HepG2 (cell line): Measurements from ENCODE around the gene PHACTR3. TPM values are rescaled to one million over a fixed set of nuclear protein-coding genes. Genes with fewer than 3 reads are reported as not detected.

Experiments used
- ATAC-seq: fragments of 200-7000 bp; cut with Tn5 transposase; 3 replicates; pipeline ENCODE4 v1.9.1; 2020; ENCODE audit warnings: mild to moderate bottlenecking, moderate library complexity
- BruUV-seq: library from RNA; stranded (reverse); fragments of 400-500 nt; replicated peaks from 2 replicates; lab custom pipeline; 2021; lab: Mats Ljungman, UMichigan
- CTCF ChIA-PET: fragments of 300-600 bp; formaldehyde crosslinking; extraction: SDS; loops from one replicate; lab custom pipeline; 2021; ENCODE audit warnings: low total read pairs, inconsistent platforms, low intra/inter-chr PET ratio; lab: Yijun Ruan, JAX
- POLR2A ChIA-PET: fragments of 350-600 bp; sonication (Branson Sonifier 250); formaldehyde crosslinking; loops from one replicate; lab custom pipeline; 2020; ENCODE audit warnings: antibody characterized with exemption, inconsistent platforms; lab: Yijun Ruan, JAX
- DNase-seq: peaks from one replicate; pipeline ENCODE4 v3.0.0-alpha.2; 2015; ENCODE audit warnings: low spot score
- FAIRE-seq: peaks from 3 replicates; lab custom pipeline; 2011; peaks lifted over from hg19 to GRCh38; lab: Jason Lieb, UNC
- H2AFZ ChIP-seq: one replicate; pipeline ENCODE4 v1.6.1; 2011; ENCODE audit warnings: low read length, inconsistent platforms
- H3K27ac ChIP-seq: fragments of 300-600 bp; 3 replicates; pipeline ENCODE4 v1.8.0; 2011; ENCODE audit warnings: mixed run types, mild to moderate bottlenecking, mixed read lengths, low read length, inconsistent platforms; ENCODE audit not compliant: insufficient read depth; ENCODE audit errors: extremely low read length
- H3K27me3 ChIP-seq, 2 experiments: fragments of 200-600 bp in 1 of 2; 2 replicates in 1 of 2; 3 replicates in 1 of 2; pipeline versions ENCODE4 v1.6.0 to v1.8.0; 2011; ENCODE audit warnings: low read length in 2 of 2, mild to moderate bottlenecking in 2 of 2, moderate library complexity in 2 of 2, inconsistent platforms in 1 of 2; ENCODE audit not compliant: insufficient read depth in 2 of 2, control insufficient read depth in 1 of 2
- H3K36me3 ChIP-seq, 2 experiments: fragments of 200-600 bp in 1 of 2; replicated peaks in 1 of 2; 2 replicates in 1 of 2; 3 replicates in 1 of 2; pipeline versions ENCODE4 v1.5.1 to v1.8.0; 2011; ENCODE audit warnings: low read length in 2 of 2, inconsistent platforms in 1 of 2; ENCODE audit not compliant: insufficient read depth in 2 of 2, control insufficient read depth in 1 of 2
- H3K4me1 ChIP-seq: 2 replicates; pipeline ENCODE4 v1.5.1; 2012; ENCODE audit warnings: low read length, inconsistent platforms; ENCODE audit not compliant: insufficient read depth
- H3K4me2 ChIP-seq: 2 replicates; pipeline ENCODE4 v1.6.0; 2011; ENCODE audit warnings: low read depth, low read length, inconsistent platforms
- H3K4me3 ChIP-seq, 3 experiments: fragments of 200-600 bp in 1 of 3; sonication (generic), shearing (Covaris generic) in 1 of 3; replicated peaks in 1 of 3; 2 replicates each; pipeline ENCODE4 v1.5.1; 2011 to 2016; ENCODE audit warnings: low read length in 3 of 3, inconsistent platforms in 2 of 3, low read depth in 2 of 3, mild to moderate bottlenecking in 2 of 3, control low read depth in 1 of 3, mixed read lengths in 1 of 3; ENCODE audit not compliant: insufficient read depth in 1 of 3
- H3K79me2 ChIP-seq: one replicate; pipeline ENCODE4 v1.6.1; 2011; ENCODE audit warnings: low read length, inconsistent platforms; ENCODE audit not compliant: insufficient read depth
- H3K9ac ChIP-seq: 2 replicates; pipeline ENCODE4 v1.6.0; 2011; ENCODE audit warnings: mild to moderate bottlenecking, low read depth, low read length, inconsistent platforms; ENCODE audit not compliant: insufficient read depth
- H3K9me3 ChIP-seq: 2 replicates; pipeline ENCODE4 v1.5.1; 2012; ENCODE audit warnings: mild to moderate bottlenecking, low read length
- H4K20me1 ChIP-seq: 2 replicates; pipeline ENCODE4 v1.6.0; 2011; ENCODE audit warnings: inconsistent platforms, mild to moderate bottlenecking, low read length, moderate library complexity; ENCODE audit not compliant: insufficient read depth
- ATF1 ChIP-seq: IDR thresholded peaks from 2 replicates; pipeline ENCODE4 v1.6.1; 2016; ENCODE audit warnings: mild to moderate bottlenecking, control low read depth
- SAFB2 ChIP-seq: sonication (generic); formaldehyde crosslinking; IDR thresholded peaks from 2 replicates; pipeline ENCODE4 v1.5.1; 2020; ENCODE audit warnings: missing genetic modification reagents, low read depth, mild to moderate bottlenecking, borderline replicate concordance
- ZBTB8A ChIP-seq: sonication (generic); formaldehyde crosslinking; IDR thresholded peaks from 2 replicates; pipeline ENCODE4 v1.4.0; 2020; ENCODE audit warnings: mild to moderate bottlenecking, low read depth, missing genetic modification reagents, borderline replicate concordance
- ZNF431 ChIP-seq: sonication (generic); formaldehyde crosslinking; IDR thresholded peaks from 2 replicates; pipeline ENCODE4 v1.9.0; 2022; ENCODE audit warnings: missing genetic modification reagents, low read depth, mild to moderate bottlenecking, borderline replicate concordance
- ZNF530 ChIP-seq: sonication (generic); formaldehyde crosslinking; IDR thresholded peaks from 2 replicates; pipeline ENCODE4 v1.5.0; 2020; ENCODE audit warnings: low read depth, mild to moderate bottlenecking, missing genetic modification reagents
- ZNF619 ChIP-seq: sonication (generic); formaldehyde crosslinking; IDR thresholded peaks from 2 replicates; pipeline ENCODE4 v1.4.0; 2020; ENCODE audit warnings: mild to moderate bottlenecking, missing genetic modification reagents
- WGBS: methylation state at CpG from one replicate; pipeline ENCODE4 v1.1.6; 2017; ENCODE audit warnings: low lambda C conversion rate; 5-methylcytosine and 5-hydroxymethylcytosine counted together
- in situ Hi-C: cut with HindIII; loops from 2 replicates; pipeline ENCODE4 v1.10.0; 2017; ENCODE audit warnings: low pct_unique_long_range_greater_than_20kb; ENCODE audit not compliant: extremely low pct_ligation_motif_present
- intact Hi-C: fragments of 100-400 bp; cut with micrococcal nuclease; formaldehyde crosslinking; loops from one replicate; pipeline ENCODE4 v1.10.0; 2022; ENCODE audit not compliant: unreplicated experiment
- polyA plus RNA-seq, 8 experiments: library from polyadenylated mRNA; depleted of rRNA in 3 of 8; stranded (reverse) in 7 of 8; unstranded in 1 of 8; fragments of >200 nt; fragmentation: Illumina TruSeq in 4 of 8; extraction: Trizol in 4 of 8; gene quantifications; 2 replicates each; pipeline versions ENCODE4 v1.2.1 to v1.2.3, GENCODE V29; 2011 to 2016; ENCODE audit warnings: low read depth in 4 of 8, missing spikeins in 1 of 8, mixed read lengths in 1 of 8; ENCODE audit not compliant: insufficient read depth in 1 of 8
- total RNA-seq, 5 experiments: library from RNA; depleted of rRNA; stranded (reverse); fragments of >200 nt; fragmentation: Illumina TruSeq; extraction: Trizol; gene quantifications; 2 replicates each; pipeline ENCODE4 v1.2.3, GENCODE V29; 2016; ENCODE audit warnings: low read depth in 1 of 5
- TF ChIP-seq, protein P1 (sequence below): sonication (generic); formaldehyde crosslinking; conservative IDR thresholded peaks from 2 replicates; pipeline ENCODE4 v1.4.0; 2020; ENCODE audit warnings: missing genetic modification reagents
- TF ChIP-seq, protein P2 (sequence below): sonication (generic); formaldehyde crosslinking; IDR thresholded peaks from 2 replicates; pipeline ENCODE4 v1.4.0; 2020; ENCODE audit warnings: missing genetic modification reagents
- TF ChIP-seq, protein P3 (sequence below): sonication (generic); formaldehyde crosslinking; IDR thresholded peaks from 2 replicates; pipeline ENCODE4 v1.4.0; 2020; ENCODE audit warnings: mild to moderate bottlenecking, missing genetic modification reagents
- TF ChIP-seq, protein P4 (sequence below): sonication (generic); formaldehyde crosslinking; IDR thresholded peaks from 2 replicates; pipeline ENCODE4 v1.4.0; 2020; ENCODE audit warnings: missing genetic modification reagents

The PHACTR3 gene
- total and polyA plus RNA-seq, 2 of the 13 experiments (the other 11 are each of a cell fraction or from before 2014, with no cell fraction given) = not detected

DNA sequence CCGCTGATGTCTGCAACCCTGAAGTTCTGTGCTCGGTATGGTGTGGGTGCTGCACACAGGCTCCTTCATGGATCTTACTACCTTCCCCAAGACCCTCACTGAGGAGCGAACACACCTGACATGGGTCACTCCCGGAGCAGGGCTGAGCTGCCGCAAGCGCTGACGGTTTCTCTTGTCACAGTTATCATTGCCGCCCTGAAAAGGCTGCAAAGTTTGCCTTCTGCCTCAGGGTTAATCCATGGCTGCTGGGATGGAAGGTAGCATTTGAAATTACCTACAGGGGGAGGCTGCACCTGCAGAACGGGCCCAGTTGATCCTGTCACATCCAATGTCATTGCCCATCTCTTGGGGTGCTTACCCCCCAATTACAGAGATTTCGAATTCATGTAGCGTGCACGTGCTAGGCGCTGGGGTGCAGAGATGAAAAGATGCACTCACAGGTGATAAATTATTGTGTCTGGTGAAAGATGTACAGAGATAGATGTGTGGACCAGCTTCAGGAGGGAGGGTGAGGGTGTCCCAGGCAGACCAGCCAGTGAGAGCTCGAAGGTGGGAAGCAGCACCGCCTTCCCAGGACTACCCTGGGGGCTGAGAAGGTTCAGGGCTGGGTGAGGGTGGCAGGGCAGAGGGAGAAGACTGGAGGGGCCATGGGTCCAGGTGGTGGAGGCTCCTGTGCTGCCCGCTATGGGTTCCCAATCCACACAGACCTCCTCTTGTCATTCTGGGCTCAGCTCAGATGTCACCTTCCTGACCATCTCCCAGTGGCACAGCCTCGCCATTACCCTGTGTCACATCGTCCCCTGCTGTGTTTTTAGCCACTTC lies 209.0 kb downstream of the PHACTR3 start (continued):
- TF ChIP-seq, protein P1, sequence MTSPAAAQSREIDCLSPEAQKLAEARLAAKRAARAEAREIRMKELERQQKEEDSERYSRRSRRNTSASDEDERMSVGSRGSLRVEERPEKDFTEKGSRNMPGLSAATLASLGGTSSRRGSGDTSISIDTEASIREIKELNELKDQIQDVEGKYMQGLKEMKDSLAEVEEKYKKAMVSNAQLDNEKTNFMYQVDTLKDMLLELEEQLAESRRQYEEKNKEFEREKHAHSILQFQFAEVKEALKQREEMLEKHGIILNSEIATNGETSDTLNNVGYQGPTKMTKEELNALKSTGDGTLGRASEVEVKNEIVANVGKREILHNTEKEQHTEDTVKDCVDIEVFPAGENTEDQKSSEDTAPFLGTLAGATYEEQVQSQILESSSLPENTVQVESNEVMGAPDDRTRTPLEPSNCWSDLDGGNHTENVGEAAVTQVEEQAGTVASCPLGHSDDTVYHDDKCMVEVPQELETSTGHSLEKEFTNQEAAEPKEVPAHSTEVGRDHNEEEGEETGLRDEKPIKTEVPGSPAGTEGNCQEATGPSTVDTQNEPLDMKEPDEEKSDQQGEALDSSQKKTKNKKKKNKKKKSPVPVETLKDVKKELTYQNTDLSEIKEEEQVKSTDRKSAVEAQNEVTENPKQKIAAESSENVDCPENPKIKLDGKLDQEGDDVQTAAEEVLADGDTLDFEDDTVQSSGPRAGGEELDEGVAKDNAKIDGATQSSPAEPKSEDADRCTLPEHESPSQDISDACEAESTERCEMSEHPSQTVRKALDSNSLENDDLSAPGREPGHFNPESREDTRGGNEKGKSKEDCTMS = no peak
- TF ChIP-seq, protein P2, sequence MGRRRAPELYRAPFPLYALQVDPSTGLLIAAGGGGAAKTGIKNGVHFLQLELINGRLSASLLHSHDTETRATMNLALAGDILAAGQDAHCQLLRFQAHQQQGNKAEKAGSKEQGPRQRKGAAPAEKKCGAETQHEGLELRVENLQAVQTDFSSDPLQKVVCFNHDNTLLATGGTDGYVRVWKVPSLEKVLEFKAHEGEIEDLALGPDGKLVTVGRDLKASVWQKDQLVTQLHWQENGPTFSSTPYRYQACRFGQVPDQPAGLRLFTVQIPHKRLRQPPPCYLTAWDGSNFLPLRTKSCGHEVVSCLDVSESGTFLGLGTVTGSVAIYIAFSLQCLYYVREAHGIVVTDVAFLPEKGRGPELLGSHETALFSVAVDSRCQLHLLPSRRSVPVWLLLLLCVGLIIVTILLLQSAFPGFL (CRISPR knock-in tag) = no peak

DNA sequence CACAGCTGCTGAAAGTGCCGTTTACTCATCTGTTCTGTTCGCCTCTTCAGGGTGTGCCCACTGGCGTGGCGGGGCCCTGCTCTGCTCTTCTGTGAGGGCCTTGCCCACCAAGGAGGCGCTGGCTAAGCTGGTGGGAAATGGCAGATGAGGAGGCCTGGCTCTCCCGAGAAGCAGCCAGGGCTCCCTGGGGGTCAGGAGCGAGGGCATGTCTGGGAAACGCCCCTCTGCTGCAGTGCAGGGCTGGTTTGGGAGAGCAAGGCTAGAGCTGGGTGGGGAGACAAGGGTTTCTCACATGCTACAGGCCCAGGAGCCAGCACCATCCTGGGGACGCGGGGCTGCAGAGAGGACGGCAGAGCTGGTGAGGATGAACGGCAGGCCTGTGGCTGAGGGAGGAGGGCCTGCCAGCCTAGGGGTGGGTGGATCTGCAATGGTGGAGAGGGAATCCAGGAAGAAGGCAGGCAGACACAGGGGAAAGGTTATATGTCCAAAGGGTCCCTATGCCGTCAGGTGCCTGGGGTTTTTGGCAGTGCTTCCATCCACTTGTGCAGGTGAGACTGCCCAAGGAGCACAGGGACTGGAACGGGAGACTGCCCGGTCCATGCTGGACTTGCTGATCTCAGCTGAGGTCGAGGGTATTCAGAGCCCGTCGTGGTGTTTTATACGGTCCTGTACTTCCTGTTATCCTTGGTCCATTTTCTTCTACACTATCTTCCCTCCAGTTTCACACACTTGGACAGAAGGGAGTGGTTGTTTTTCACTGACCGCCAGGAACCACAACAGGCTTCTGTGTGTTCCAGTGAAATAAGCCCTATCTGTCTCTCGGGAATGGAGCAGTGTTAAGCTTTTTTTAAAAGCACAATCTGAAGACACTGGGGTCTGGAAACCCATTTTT lies 209.9 kb downstream of the PHACTR3 start:
- intact Hi-C loops = no loop called here
- no peaks in the 10 kb centered on the region for H3K36me3 ChIP-seq
- in situ Hi-C loops = no loop called here
- no peak overlapping the region for H3K4me2 ChIP-seq
- H3K4me1 ChIP-seq = no peaks in the 10 kb centered on the region
- CTCF ChIA-PET = no interaction called here
- no peak overlapping the region for H3K27ac ChIP-seq
- WGBS = 5% methylated on average over 21 of the region's 21 CpGs
- H3K4me3 ChIP-seq = no peak overlapping the region
- DNase-seq (no peak), ATAC-seq (peak; percentile 23), FAIRE-seq (no peak)
- BruUV-seq = no TSS peak
- no peaks in the 10 kb centered on the region for H4K20me1 ChIP-seq
- H3K9ac ChIP-seq = no peak overlapping the region
- TF ChIP-seq ZBTB8A (CRISPR knock-in tag) = no peak
- no peak for TF ChIP-seq SAFB2
- TF ChIP-seq ZNF619 = no peak
- TF ChIP-seq, protein P3, sequence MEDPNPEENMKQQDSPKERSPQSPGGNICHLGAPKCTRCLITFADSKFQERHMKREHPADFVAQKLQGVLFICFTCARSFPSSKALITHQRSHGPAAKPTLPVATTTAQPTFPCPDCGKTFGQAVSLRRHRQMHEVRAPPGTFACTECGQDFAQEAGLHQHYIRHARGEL (CRISPR knock-in tag) = no peak
- TF ChIP-seq ATF1 = no peak
- TF ChIP-seq, protein P4, sequence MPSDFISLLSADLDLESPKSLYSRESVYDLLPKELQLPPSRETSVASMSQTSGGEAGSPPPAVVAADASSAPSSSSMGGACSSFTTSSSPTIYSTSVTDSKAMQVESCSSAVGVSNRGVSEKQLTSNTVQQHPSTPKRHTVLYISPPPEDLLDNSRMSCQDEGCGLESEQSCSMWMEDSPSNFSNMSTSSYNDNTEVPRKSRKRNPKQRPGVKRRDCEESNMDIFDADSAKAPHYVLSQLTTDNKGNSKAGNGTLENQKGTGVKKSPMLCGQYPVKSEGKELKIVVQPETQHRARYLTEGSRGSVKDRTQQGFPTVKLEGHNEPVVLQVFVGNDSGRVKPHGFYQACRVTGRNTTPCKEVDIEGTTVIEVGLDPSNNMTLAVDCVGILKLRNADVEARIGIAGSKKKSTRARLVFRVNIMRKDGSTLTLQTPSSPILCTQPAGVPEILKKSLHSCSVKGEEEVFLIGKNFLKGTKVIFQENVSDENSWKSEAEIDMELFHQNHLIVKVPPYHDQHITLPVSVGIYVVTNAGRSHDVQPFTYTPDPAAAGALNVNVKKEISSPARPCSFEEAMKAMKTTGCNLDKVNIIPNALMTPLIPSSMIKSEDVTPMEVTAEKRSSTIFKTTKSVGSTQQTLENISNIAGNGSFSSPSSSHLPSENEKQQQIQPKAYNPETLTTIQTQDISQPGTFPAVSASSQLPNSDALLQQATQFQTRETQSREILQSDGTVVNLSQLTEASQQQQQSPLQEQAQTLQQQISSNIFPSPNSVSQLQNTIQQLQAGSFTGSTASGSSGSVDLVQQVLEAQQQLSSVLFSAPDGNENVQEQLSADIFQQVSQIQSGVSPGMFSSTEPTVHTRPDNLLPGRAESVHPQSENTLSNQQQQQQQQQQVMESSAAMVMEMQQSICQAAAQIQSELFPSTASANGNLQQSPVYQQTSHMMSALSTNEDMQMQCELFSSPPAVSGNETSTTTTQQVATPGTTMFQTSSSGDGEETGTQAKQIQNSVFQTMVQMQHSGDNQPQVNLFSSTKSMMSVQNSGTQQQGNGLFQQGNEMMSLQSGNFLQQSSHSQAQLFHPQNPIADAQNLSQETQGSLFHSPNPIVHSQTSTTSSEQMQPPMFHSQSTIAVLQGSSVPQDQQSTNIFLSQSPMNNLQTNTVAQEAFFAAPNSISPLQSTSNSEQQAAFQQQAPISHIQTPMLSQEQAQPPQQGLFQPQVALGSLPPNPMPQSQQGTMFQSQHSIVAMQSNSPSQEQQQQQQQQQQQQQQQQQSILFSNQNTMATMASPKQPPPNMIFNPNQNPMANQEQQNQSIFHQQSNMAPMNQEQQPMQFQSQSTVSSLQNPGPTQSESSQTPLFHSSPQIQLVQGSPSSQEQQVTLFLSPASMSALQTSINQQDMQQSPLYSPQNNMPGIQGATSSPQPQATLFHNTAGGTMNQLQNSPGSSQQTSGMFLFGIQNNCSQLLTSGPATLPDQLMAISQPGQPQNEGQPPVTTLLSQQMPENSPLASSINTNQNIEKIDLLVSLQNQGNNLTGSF (CRISPR knock-in tag) = no peak
- no peak for TF ChIP-seq ZNF530 (CRISPR knock-in tag)
- TF ChIP-seq ZNF431 (CRISPR knock-in tag) = no peak
- no peaks in the 10 kb centered on the region for H3K79me2 ChIP-seq
- H3K27me3 ChIP-seq = peaks cover 3 to 71% of the 10 kb centered on the region in 2 experiments; a peak in 4 of 5 replicates
- POLR2A ChIA-PET = no interaction called here
- H2AFZ ChIP-seq = no peak overlapping the region
- H3K9me3 ChIP-seq = no peaks in the 10 kb centered on the region
